Epithelial cell of proximal tubule (primary cell): ENCODE measurements around the gene AVPR2. TPM values are rescaled to one million over a fixed set of nuclear protein-coding genes. Genes with fewer than 3 reads are reported as not detected.

Experiments
- total RNA-seq: library from RNA; depleted of rRNA; stranded (reverse); fragments of >200 nt; gene quantifications from 2 replicates; pipeline ENCODE4 v1.2.3, GENCODE V29; 2015

AVPR2 gene
- total RNA-seq, 1 donor from 2014 or later = 1.4 TPM

Other genes with a start within 250 kb of the AVPR2 start
- 0.86 TPM in 1 of 2 replicates, not detected in the other for gene PNCK, start 230.9 kb upstream of the AVPR2 start, total RNA-seq
- 20.0 and 30.5 TPM in 2 replicates for gene SLC6A8, start 216.7 kb upstream of the AVPR2 start, total RNA-seq
- gene BCAP31, start 180.3 kb upstream of the AVPR2 start, total RNA-seq = 155 and 163 TPM in 2 replicates
- gene ABCD1, start 179.8 kb upstream of the AVPR2 start, total RNA-seq = 8.2 and 12.6 TPM in 2 replicates
- 2.9 and 7.4 TPM in 2 replicates for gene PLXNB3, start 140.4 kb upstream of the AVPR2 start, total RNA-seq
- gene SRPK3, start 123.6 kb upstream of the AVPR2 start, total RNA-seq = 0.17 TPM in 1 of 2 replicates, not detected in the other
- 62.2 and 91.4 TPM in 2 replicates for gene IDH3G, start 110.3 kb upstream of the AVPR2 start, total RNA-seq
- 128 and 239 TPM in 2 replicates for gene SSR4, start 110.0 kb upstream of the AVPR2 start, total RNA-seq
- gene PDZD4, start 74.1 kb upstream of the AVPR2 start, total RNA-seq = under 0.01 and 0.17 TPM in 2 replicates
- gene L1CAM, start 18.5 kb upstream of the AVPR2 start, total RNA-seq = 35.7 and 62.1 TPM in 2 replicates
- gene ARHGAP4, start 21.6 kb downstream of the AVPR2 start, total RNA-seq = 11.6 and 20.2 TPM in 2 replicates
- gene NAA10, start 30.4 kb downstream of the AVPR2 start, total RNA-seq = 88.0 and 171 TPM in 2 replicates
- gene RENBP, start 40.0 kb downstream of the AVPR2 start, total RNA-seq = 0.92 and 1.5 TPM in 2 replicates
- 59.7 and 61.9 TPM in 2 replicates for gene HCFC1, start 67.1 kb downstream of the AVPR2 start, total RNA-seq
- 2.3 and 4.3 TPM in 2 replicates for gene TMEM187, start 68.1 kb downstream of the AVPR2 start, total RNA-seq
- gene IRAK1, start 115.2 kb downstream of the AVPR2 start, total RNA-seq = 131 and 219 TPM in 2 replicates
- gene MECP2, start 193.0 kb downstream of the AVPR2 start, total RNA-seq = 18.1 and 23.4 TPM in 2 replicates
- not detected in 2 replicates for gene OPN1LW, start 239.6 kb downstream of the AVPR2 start, total RNA-seq